Stimulated activated CD8-positive, alpha-beta memory T cell treated with anti-CD3 and anti-CD28 coated beads, Interleukin-7, amount 100 ng/mL, for 4 hours (primary cell): Measurements from ENCODE around the gene TTLL11.

ENCODE experiments used
- DNase-seq, 2 donors: peaks; one replicate each; pipeline ENCODE4 v3.0.0-alpha.2; 2020; ENCODE audit warnings: low read depth in 2 of 2

TTLL11 gene, protein sequence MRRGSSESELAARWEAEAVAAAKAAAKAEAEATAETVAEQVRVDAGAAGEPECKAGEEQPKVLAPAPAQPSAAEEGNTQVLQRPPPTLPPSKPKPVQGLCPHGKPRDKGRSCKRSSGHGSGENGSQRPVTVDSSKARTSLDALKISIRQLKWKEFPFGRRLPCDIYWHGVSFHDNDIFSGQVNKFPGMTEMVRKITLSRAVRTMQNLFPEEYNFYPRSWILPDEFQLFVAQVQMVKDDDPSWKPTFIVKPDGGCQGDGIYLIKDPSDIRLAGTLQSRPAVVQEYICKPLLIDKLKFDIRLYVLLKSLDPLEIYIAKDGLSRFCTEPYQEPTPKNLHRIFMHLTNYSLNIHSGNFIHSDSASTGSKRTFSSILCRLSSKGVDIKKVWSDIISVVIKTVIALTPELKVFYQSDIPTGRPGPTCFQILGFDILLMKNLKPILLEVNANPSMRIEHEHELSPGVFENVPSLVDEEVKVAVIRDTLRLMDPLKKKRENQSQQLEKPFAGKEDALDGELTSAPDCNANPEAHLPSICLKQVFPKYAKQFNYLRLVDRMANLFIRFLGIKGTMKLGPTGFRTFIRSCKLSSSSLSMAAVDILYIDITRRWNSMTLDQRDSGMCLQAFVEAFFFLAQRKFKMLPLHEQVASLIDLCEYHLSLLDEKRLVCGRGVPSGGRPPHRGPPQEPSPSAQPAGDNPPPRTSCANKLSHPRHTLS

DNA sequence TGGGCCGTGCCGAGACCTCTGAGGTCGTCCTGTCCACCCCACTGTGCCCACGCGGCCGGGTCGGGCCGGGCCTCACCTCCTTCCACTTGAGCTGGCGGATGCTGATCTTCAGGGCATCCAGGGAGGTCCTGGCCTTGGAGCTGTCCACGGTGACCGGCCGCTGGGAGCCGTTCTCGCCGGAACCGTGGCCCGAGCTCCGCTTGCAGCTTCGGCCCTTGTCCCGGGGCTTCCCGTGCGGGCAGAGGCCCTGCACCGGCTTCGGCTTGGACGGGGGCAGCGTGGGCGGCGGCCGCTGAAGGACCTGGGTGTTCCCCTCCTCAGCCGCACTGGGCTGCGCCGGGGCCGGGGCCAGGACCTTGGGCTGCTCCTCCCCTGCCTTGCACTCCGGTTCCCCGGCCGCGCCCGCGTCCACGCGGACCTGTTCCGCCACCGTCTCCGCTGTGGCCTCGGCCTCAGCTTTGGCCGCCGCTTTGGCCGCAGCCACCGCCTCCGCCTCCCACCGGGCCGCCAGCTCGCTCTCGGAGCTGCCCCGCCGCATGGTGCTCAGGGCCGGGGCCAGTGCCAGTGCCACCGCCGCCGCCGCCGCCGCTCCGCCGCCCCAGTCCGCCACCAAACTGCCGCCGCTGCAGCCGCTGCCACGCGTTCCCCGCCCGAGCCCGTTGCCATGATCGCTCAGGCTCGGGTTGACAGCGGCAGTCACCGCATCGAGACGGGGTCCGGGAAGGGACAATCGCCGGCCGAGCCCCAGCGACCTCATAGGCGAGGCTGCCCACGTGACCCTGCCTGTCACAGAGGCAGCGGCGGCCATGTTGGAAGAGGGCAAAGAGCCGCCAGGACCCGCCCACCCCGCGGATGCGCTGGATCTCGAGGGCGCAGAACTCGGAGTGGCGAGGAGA is at the start of gene TTLL11:
Gene TTLL11 (minus strand): TSS at position 698 of the 896 bp plus-strand sequence. CDS start 160 bp downstream, at position 538.
- peak; percentile 90 to 93 for DNase-seq

DNA sequence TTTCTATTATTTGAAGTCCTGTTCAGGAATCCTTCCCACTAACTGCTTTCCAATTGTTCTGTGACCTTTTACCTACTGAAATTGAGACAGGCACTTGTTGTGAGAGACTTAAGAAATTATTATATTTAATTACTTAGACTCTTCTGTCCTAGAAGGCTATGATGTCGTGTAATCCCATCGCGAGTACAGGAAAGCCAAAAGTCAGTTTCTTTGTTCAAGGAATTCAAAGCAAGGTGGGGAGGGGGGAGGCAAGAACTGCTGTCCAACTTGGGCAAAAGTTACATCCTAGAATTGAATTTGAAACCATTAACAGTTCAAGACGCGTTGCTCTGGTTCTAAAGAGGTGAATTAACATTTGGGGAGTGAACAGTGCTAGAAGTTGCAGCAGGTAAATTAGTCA is 48.6 kb upstream of the TTLL11 start:
- no peak for DNase-seq

DNA sequence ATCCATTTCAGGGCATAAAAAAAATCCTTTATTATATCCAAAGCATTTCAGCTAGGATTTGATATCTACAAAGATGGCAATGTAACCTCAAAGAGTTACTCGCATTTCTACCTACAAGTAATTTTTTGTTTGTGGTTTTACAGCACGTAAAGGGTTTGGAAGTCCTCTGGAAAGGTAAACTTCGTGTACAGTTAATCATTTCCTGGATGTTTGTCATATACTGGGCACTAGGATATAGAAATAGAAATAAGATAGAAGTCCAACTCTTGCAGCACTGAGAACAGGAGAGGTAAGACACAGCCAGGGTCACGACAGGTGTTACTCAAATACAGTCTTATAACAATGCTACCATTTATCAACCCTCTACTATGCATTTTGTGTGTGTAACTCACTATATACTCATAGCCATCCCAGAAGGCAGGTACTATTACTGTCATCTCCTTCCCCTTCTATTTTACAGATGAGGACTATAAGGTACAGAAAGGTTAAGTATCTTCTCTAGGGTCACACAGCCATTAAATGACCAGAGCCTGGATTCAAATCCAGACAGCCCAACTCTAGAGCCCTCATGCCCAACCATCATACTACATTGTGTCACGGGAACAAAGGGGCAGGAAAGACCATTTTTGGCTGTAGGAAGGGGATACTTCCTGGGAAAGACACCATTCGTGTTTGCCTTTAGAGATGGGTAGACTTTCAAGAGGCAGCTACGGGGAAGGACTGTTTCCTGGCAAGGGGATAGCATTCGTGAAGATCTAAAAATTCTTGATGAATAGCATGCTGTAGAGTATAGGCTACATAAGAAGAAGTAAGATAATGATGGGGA is 47.5 kb upstream of the TTLL11 start:
- DNase-seq = no peak

DNA sequence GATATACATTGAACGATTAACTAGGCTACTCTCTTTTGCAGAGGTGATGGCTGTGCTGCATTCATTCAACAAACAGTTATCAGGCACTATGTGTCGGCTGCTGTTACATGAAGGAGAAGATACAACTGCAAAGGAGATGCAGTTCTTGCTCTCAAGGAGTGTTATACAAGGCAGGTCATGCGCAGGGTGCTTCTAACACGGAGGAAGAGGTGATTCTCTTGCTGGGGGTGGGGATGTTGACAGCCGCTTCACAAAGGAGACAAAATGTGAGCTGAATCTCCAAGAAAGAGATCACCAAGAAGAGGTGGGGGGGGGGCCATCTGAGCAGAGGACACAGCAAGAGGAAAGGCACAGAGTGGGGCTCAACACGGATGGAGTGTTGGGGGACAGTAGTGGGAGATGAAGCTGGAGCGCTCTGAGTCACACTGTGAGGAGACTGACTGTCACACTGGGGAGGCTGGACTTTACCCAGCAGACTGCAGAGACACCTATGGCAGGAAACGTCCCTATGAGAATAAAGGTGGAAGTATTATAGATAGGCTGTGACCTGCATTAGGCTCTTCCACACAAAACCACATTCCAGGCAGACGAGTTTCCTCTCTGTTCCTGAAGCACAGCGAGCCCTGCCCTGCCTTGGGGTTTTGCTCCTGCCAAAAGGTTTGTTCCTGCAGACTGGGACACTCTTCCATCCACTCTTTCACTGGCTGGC is 45.6 kb upstream of the TTLL11 start:
- DNase-seq = no peak

DNA sequence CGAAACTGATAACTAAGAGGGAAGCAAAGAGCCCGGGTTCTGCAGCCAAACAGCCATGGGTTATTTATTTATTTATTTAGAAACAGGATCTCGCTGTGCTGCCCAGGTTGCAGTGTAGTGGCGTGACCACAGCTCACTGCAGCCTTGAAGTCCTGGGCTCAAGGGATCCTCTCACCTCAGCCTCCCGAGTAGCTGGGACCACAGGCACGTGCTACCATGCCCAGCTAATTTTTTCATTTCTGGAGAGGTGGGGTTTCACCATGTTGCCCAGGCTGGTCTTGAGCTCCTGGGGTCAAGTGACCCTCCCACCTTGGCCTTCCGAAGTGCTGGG is 42.4 kb upstream of the TTLL11 start:
- DNase-seq = no peak

DNA sequence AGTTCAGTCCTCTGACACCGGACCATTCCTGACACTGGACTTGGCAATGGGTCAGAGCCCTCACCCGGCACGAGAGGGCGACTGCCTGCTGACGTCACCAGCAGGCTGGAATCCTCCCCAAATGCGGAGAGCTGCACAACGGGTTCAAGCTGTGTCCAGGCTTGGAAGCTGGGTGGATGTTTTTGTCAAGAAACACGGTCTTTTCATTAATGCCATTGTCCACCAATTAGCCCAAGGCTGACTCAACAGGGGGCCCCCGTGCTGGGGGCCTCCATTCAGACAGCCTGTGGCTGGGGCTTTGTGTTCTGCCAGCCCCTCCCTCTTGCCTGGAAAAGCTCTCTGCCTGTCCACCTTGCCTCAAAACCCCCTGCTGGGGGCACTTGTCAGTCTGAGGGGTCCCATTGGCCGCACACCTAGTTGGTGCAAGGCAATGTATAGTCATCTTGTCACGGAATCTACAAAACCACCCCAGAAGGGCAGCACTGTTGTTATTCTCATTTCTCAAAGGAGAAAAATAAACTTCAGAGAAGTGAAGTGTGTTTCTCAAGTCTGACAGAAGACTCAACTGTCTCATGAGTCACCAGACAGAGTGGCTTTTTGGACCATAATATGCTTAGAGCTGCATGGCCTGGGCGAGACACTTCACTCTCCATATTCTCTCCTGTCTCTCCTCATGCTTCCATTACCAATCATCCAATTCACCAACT is 41.9 kb upstream of the TTLL11 start:
- DNase-seq = no peak

DNA sequence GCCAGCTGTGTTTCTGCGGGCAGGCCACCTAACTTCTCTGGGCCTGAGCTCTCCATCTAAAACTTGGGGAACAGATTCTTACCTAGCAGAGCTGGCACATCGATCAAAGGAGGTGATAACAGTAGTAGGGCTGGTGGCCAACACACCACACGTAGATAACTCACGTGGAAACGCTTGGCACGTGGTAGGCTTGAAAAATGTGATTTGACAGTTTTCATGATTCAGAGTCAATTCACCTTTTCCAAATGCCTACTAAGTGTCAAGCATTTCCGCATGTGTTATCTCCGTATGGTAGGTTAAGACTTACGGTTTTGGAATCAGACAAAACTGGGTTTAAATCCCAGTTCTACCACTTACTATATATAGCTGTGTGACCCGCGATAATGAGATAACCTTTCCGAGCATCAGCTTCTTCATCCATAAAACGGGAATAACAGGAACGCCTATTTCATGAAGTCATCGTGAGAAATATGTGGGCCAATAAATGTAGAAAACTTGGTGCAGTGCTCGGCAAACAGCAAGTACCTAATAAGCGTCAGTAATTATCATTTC is 41.0 kb upstream of the TTLL11 start:
- no peak for DNase-seq

DNA sequence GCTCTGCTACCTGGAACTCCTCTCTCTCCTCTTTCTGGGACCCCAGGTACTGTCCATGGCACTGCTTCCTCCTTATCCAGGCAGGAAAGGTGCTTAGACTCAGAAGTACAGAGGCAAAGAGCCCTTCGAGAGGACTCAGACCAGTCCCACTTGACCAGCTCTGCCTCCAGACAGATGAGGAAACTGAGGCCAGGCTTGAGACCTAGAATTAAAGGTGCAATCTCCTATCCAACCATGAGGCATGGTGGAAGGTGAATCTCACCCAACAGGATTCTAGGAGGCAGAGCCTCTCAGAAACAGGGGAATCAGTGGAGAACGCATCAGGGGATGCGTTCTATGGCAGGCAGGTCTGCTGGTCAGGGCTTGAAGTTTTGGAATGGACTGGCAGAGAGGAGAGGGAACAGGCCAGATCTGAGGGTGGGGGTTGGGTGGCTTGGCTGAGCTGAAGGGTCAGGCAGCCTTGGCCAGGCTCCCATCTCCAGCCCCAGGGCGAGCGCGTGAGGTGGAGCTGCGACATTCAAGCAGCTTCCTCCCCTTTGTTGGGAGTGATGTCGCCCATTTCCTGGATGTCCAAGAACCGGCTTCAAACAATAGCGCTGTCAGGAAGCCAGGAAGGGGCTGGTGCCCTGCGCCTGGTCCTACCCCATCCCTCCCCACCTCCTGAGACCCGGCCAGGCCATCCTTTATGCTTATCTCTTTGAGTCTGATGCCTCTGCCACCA is 40.3 kb upstream of the TTLL11 start:
- no peak for DNase-seq

DNA sequence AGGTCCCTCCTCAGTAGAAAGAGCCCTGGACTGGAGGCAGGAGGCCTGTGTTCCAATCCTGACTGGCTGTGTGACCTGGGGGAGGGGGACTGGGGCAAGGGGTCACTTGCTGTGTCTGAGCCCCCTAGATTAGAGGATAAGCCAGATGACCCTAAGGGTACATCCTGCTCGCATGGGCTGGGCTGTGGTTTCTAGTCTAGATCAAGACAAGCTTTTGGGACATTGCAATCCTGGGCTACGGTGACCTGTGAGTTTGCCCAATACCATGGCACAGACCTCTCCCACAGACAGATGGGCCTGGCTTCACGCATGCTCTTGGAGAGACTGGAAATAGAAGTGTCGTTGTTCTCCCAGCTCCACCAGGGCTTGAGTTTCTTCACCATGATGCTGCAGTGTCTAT is 39.4 kb upstream of the TTLL11 start:
- no peak for DNase-seq

DNA sequence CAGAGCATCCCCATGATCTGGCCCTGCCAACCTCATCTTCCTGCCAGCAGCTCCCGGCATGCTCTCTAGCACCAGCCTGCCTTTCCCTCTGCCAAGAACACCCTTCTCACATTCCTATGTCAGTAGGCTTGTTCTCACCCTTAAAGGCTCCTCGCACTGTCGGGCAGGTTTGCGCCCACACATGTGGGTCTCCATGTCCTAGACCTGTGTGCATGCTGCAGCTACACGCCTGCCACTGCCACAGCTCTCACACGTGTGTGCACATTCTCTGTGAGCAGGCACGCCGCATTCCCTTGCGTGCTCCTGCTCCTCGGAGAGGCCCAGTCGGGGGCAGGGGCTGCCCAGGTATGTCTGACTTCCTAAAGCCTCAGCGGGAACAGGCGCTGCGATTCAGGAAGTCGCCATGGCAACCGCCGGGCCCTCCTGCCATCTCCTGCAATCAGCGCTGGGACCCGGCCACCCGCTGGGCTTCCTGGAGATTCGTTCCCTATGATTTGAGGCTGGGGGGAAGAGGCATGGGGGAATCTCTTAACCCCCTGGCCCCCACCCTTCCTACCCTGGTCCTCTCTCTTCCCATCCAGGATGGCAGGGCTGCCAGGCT is 38.4 kb upstream of the TTLL11 start:
- DNase-seq = no peak

DNA sequence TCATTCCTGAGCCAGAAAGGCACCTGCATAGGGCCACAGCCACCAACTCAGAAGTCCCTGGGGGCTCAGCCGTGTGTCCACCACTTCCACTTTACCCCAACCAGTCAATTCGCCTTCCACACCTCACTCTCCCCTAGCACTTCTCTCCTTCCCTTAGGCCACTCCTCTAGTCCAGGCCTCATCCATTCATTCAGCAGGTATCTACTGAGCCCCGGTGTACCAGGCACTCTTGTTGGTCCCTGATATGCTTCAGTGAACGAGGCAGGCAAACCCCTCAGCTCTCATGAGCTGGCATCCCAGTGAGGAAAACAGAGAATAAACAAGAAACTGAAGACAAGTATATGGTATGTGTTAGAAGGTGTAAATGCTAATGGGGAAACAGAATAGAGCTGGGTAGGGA is 37.7 kb upstream of the TTLL11 start:
- no peak for DNase-seq

DNA sequence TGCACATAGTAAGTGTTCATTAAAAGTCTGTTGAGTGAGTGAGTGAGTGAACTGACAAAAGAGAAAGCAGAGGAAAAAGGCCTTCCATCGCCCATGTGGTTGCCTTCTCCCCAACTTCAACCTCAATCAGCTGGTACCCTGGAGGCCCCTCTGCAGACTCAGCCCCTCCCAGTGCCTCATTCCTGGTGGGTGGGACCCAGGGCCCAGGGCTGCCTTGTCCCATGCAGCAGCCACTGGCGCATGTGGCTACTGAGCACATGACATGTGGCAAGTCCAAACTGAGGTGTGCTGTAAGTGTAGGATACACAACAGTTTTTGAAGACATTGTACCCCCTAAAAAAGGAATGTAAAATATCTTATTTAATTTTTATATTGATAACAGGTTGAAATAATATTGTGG is 36.9 kb upstream of the TTLL11 start:
- DNase-seq = no peak

DNA sequence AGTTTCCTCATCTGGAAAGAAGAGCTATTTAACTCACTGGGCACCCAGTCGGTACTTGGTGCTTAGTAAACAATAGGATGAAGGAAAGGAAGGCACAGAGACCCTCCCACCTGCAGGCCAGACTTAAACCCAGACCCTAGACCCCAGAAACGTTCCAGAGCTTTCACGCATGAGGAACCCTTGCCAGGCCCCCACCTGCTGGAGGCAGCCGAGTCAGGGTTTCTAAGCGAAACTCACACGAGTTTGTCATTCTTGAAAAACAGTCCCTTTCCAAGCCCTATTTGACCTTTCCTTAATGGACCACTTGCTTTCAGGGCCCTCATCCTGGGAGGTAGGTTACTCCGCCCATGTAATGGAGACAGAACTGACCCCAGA is 35.8 kb upstream of the TTLL11 start:
- DNase-seq = no peak

DNA sequence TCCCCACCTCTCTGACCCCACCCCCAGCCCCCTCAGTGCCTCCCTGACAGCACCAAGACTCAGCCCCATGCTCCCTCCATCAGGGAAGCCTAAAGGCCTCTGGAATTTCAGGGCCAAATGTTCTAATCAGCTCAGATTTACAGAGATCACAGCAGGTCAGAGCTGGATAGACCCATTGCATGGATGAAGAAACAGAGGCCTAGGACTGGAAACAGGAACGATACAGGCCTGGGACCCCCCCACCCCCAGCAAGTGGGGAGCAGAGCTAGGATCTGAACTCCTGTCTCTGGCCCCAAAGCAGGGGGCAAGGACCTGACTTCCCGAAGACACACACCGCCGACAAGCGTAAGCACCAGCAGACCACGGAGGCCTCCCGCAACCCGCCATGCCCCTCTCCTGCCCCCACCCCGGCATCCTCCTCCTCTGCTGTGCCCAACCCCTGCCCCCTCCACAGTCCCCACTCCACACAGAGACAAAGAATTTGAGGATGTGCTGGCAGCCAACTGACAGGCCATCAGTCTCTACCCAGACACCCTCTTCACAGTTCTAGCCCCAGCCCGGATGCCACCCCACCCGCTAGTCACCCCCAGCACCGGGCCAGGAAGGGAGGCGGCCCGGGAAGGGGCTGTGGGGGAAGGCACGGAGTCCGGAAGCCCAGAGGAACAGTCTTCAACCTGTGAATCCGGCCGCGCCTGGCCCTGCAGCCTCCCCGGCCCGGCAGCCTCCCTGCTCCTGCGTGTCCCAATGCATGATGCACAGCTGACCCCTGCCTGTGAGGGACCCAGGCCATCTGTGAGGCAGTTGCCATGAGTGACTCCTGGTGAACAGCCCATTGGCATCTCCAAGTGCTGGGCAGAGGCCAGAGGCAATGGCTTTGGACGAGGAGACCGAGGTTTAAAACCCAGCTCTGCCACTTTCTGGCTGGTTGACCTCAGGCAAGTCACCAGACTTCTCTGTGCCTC is 35.2 kb upstream of the TTLL11 start:
- no peak for DNase-seq

DNA sequence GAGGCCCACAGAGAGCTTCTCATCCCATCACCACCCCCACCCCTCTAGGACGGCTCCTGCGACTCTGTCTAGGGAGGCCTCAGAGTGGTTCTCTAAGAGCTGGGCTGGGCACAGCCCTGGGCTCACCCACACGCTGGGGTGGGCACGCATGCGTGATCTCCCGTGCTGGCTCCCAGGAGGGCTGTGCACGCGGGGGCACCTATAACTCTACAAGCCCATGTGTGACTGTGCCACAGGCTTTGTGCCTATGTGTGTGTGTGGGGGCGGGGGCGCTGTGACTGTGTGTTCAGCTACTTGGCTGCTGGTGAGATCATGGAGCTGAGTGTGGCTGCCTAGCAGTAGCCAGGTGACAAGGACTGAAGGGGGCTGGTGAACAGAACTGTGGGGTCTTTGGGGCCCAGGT is 34.3 kb upstream of the TTLL11 start:
- DNase-seq = peak in 1 of 2 donors; percentile 8

DNA sequence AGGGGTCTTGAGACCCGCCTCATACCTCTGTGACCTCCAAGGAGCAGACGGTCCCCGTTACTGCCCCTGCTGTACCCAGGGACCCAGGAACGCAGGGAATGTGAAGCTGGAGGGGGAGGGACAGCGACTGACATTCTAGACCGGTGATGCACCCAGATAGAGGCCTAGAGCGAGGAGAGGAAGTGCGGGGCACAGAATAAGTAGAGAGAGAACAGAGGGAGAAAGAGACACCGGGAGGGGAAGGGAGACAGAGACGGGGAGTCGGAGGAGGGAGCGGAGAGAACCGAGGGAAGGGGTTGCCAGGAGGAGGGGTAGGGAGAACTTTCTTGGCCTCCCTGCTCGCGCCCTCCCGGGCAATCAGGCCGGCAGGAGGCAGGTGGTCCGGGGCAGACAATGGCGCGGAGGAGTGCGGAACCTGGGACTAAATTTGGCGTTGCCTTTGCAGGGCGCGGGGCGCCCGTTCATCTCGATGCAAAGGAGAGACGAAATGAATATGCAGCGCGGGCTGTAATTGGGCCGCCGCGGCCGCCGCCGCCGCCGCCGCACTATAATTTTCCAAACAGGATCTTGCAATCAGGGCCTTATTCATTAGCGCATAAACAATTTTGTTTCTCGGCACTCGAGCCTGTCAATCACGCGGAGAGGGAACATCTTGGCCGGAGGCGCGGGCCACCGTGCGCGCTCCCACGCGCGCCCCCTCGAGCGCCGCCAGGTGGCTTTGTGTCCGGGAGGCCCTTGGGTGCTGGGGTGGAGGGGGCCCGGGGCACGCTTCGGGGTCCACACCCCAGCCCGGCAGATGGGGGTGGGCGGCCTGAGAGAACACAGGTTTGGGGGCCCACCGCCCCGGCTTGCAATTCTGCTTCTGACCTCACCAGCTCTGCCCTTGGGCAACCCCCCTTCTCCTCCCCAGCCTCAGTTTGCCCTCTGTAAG is 33.5 kb upstream of the TTLL11 start:
- no peak for DNase-seq
